HuH-7 (cell line): ENCODE results near the gene MYO3A.

ENCODE experiments used
- DNase-seq: peaks from one replicate; pipeline ENCODE4 v3.0.0; 2011; ENCODE audit warnings: low spot score

MYO3A gene

DNA sequence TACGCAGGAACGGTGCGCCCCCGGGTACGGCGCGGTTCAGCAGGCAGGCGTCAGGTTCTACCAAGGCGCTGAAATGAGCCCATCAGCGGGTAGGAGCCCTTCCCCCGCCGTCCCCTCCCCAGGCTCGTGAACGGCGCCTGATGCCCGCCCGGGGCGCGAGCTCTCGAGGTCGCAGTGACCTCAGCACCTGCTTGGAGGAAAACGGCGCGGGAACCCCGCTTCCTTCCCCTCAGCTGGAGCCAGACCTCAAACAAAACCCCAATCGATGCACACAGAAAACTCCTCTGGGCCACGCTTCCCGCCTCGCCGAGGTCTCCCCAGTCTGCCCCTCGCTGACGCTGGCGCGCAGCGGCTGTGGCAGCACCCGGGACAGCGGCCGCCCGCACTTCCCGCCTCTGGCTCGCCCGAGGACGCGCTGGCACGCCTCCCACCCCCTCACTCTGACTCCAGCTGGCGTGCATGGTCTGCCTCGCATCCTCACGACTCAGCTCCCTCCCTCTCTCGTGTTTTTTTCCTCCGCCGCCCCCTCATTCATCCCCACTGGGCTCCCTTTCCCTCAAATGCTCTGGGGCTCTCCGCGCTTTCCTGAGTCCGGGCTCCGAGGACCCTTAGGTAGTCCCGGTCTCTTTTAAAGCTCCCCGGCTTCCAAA is 282.0 kb downstream of the MYO3A start:
- no peak for DNase-seq

DNA sequence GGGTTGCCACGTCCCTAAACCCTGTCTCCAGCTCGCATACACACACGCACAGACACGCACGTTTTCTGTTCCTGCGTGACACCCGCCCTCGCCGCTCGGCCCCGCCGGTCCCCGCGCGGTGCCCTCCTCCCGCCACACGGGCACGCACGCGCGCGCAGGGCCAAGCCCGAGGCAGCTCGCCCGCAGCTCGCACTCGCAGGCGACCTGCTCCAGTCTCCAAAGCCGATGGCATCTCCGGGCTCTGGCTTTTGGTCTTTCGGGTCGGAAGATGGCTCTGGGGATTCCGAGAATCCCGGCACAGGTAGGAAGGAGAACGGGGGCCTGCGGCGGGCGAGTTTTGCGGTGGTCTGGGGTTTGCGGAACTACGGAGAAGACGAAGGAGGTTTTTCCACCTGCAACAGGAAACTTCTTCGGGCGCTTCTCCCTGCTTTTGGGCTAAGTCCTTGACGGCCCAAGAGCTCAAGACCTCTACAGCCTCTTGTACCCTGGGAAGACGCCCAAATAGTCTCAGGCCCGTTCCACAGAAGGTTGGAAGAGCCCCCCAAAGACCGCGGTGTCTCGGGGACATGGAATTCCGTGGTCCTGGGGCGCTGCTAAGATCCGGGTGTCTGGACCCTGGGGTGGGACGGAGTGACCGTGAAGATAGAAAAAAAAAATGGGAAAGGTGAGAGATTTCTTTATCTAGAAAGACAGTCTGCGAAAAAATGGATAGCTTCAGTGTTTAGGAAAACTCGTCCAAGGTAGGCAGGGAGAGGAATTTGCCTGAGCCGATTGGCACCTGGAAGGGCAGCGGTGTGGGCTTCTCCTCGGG is 282.8 kb downstream of the MYO3A start, which contains the start of gene GAD2:
Gene GAD2, plus strand, starts transcription at position 190 of the 811 bp plus-strand sequence. Its CDS starts 36 bp downstream, at position 226.
- no peak for DNase-seq

DNA sequence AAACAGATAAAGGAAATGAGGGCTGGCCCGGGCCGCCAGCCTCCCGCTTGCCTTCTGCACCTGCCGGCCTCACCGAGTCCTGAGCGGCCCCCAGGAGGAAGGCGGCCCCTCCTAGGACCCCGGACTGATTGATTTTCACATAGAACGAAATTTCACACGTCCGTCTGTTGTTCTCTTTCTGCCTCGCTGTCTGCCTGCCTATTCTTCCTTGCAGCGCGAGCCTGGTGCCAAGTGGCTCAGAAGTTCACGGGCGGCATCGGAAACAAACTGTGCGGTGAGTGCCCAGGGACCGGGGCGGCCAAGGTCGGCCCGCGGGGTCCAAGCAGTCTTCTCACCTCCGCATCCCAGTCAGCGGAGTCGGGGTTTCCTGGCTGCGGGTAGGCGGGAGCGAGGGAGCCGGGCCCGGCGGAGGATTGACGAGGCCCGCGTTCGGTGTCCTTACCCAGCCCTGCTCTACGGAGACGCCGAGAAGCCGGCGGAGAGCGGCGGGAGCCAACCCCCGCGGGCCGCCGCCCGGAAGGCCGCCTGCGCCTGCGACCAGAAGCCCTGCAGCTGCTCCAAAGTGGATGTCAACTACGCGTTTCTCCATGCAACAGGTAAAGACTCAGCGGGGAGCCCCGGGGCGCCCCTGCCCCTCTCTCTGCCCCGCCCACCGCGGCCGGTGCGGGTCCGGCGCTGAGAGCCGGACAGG is 283.5 kb downstream of the MYO3A start:
- no peak for DNase-seq

DNA sequence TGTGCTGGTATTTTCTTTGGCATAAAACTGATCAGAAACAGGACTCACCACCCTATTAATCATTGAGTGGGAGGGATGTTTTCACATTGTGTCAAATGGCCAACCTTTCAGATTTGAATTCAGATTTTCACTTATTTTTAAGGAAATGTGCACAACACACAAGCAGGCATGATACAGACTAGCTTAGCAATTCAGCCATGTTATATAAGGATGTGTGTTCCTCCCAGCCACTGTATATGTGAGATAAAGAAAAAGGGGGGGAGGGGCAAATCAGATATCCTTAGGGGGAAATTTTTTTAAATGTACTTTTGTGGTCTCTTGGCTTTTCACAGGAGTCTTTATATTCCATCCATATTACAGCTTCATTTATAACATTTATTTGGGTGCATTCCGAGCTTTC is 285.6 kb downstream of the MYO3A start:
- no peak for DNase-seq

DNA sequence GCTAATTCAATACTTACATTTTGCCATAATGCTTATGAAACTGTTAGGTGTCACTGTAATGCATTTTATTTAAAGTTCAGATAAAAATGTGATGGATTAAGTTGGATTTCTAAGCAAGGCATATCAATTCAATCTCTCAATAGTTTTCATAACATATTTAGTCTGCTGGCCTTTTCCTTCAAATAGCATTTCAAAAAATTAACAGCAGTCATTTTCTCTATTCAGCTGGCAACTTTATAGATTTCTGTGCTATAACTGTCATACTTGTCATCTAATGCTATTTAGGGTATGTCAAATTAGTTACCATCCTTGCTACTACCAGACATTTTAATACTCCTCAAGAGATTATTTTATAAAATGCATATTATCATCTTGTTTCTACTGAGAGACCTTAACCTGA is 286.9 kb downstream of the MYO3A start:
- DNase-seq, result no peak

DNA sequence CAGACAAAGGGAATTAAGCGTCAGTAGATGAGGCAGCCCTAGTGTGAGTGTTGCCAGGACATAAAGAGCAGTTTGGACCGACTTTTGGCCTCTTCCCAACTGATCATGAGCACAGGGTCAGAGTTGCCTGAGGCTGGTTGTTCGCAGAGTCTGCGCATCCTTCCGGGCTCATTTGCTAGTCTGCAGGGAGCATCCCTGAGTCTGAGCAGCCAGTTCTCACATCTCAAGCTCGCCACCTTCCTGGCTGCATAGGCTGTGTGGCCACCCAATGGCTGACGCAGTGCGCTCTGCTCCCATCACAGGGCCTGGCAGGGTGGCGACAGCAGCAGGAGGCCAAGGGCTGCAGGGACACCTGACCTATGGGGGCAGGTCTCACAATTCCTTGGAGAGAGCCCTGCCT is 287.5 kb downstream of the MYO3A start:
- no peak for DNase-seq

DNA sequence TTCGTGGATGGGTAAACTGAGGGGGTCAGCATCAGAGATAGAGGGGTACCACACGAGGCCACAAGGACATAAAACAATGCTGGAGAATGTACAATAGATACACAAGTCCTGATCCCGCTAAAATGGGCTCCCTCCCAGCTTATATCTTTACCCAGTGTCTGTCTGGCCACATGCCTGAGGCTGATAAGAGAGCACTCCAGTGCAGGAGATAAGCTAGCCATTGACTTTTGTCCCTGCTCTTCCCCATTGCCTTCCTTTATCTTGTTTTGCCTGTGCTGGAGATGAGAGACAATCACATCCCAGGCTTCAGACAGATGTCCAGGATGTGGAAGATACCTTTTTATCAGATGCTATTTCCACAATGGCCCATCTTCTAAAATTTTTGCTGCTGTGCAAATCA is 288.5 kb downstream of the MYO3A start:
- no peak for DNase-seq

DNA sequence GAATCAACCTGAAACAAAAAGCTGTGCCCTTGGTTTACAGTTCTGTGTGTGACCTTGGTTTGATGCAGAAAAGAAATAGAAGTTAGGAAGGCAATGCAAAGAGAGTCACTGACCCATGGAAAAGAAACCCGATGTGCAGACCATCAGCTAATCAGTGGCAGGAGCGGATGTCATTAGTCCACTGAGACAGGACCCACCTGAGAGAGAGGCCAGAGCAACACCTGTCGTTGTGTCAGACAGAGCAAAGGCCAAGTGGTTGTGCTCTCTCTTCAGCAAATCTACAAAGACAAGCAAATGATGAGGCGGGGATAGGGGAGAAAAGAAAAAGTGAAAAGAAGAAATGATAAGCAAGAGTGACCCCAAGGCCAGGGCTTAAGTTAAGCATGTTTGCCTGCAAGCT is 291.3 kb downstream of the MYO3A start:
- no peak for DNase-seq

DNA sequence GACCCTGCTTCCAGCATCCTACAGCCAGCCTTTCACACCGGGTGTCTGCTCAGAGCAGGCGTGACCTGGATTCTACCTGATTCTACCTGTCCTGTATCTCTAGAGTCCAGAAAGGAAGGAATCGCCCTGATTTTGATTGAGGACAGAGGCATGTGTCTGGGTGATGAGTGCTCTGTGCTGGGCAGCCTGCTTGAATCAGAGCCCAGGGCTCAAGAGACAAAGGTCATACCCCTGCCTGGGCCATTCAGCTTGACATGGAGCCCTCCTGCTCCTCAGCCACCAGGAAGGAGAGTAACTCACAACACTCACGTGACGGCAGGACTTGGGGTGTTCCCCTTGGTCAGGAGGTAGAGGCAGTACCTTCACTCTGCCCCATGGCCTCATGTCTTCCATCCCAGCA is 293.8 kb downstream of the MYO3A start:
- DNase-seq, result no peak

DNA sequence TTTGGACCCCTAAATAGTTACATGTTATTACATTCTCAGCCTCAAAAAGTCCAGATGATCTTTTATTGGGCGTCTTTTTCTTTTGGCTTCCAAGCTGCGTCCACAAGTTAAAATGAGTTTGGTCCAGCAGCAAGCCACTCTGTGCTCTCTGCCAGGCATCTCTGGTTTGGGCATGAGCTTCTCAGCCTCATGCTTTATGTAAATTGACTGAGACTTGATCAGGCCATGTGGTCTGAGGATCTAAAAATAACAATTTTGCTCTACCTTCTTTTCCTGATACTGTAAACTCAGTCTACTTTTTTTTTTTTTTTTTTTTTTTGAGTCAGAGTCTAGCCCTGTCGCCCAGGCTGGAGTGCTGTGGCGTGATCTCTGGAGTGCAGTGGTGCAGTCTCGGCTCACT is 298.1 kb downstream of the MYO3A start:
- no peak for DNase-seq

DNA sequence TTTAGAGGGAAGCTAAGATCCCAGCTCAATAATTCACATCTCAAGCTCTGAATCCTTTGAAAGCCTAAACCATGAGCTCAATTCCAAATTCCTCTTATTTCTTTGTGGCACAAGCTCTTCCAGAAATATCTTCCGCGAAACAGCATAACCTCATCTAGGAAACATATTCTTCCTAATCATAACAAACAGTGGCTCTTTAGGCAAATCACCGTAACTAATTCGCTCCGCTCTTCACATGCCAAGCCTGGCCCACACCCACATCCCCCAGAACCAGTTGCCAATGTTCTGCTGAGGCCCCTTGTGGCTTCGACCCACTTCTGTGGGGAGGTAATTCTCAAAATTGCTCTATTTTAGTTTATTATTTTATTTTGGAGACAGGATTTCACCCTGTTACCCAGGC is 301.7 kb downstream of the MYO3A start:
- no peak for DNase-seq

DNA sequence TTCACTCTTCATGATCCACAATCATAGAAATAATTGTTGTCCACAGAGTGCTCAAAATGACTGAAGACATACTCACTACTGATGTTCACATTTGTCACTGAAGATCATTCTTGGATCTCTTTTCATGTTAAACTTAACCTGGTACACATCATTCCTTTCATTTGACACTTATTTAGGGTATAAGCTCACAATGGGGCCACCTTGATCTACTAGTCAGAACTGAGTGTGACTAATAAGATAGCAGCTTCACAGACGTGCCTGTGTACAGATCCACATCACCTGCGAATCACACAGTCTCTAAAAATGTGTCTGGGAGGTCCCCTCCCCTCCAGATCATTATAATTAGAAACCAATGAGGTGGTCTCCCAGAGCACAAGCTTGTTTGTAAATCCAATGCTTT is 304.3 kb downstream of the MYO3A start:
- DNase-seq, result no peak

DNA sequence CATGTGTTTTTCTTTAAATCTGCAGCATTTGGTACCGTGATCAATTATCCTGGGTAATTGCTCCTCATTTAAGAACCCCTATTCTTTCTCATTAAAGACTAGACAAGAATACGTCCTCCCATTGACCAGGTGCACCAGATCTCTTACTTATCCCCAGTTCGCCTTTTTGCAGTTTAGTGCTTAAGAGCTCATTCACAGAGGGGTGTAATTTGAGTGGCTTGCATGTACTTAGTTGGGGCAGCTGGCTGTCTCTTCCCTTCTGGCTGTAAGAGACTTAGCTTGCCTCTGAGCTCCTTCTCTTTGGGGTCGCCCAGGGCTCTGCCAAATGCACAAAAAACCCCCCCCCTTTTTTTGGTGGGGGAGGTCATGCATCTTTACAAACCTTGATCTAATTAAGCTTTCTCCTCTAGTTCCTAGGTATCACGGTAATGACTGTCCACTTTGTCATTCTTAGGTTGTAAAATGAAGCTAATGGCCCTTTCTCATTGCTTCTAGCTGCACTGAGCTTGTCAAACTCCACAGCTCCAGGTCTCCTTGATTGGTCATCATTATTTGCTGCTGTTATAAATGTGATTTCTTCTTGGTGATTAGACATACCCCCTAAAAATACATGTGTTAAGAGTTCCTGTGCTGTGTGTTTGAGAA is 308.8 kb downstream of the MYO3A start:
- no peak for DNase-seq

DNA sequence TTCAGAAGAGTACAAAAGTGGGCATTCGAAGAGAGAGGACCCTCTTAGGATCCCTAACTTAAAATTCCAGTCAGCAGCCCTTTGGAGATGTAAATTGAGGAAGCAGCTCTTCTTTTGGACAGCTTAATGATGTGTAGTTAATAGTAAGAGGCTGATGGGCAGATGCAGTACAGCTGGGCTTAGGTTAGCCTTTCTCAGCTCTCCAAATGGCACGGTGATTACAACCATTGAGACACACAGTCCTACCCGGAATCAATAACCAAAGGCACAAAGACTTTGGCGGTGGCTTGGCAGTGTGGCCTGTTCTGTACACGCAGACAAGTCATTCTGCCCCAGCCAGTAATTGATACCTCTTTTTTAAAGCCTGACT is 309.3 kb downstream of the MYO3A start:
- no peak for DNase-seq

DNA sequence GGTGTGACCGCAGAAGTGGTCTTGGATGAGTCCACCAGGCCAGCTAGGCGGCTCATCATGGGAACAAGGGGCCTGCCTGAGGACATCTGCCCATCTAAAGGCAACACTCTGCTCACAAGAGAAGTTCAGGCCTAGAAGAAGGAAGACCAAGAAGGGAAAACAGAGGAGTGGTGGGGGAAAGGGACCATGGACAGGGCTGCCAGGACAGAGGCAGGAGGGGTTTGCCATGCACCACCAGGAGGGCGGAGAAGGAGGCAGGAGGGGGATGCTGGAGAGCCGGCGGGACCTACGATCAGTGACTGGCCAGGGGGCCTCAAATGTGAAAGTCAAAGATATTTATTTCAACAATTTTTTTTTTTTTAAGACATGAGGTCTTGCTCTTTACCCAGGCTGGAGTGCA is 315.7 kb downstream of the MYO3A start:
- no peak for DNase-seq

DNA sequence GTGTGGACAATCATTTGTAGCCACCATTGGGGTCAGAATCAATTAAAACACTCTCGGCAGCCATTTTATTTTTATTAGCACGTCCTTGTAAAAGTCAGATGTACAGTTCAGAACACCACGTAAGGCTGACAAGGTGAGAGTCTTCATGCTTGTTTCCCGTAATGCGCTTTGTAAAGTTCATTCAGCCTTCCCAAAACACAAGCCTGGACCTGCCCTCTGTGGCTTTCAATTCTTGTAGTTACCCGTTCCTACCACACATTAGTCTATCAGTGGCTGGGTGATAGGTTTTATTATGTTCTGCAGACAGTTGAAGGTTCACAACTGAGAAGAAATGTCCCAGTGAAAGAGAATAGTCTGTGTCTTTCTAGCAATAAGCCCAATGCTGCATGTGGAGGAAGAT is 317.9 kb downstream of the MYO3A start:
- no peak for DNase-seq

DNA sequence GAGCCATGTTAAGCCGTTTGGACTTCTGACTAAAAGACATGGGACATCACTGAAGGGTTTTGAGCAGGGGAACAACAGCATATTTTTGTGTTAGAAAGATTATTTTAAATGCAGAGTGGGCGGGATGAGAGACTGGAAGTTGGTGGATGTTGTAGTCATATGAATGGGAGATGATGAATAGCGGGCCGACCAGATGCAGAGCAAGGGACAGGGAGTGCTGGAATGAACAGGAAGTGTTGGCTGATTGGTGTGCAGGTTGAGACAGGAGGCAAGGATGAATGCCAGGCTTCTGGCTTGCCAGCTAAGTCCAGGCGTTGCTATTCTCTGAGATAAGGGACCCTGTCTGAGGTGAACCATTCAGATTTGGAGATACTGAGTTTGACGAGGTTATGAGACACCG is 320.6 kb downstream of the MYO3A start:
- DNase-seq, result no peak

DNA sequence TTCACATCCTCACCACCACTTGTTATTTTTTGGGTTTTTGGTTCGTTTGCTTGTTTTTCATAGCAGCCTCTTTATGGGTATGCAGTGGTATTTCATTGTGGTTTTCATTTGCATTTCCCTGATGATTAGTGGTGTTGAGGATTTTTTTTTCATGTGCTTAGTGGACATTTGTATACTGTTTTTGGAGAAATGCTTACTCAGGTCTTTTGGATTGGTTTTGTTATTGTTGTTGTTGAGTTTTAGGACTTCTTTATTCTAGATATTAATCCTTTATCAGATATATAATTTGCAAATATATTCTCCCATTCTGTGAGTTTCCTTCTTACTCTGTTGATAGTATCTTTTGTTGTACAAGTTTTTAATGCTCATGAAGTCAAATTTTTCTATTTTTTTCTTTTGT is 325.3 kb downstream of the MYO3A start:
- no peak for DNase-seq
